BLaER1 treated with 17β-estradiol and CSF1 and Interleukin-3, amounts not matched to agents 10 nM and 100 nM (cell line): Measurements from ENCODE around the gene TXNDC16.

ENCODE experiments used
- H3K27ac ChIP-seq, 11 experiments: shearing (Covaris generic); formaldehyde crosslinking; 2 replicates each; pipeline ENCODE4 v1.8.1; 2022
- H3K27me3 ChIP-seq, 11 experiments: shearing (Covaris generic); formaldehyde crosslinking; 2 replicates each; pipeline ENCODE4 v1.8.1; 2022
- H3K36me3 ChIP-seq, 11 experiments: shearing (Covaris generic); formaldehyde crosslinking; 2 replicates each; pipeline ENCODE4 v1.8.1; 2022
- H3K4me1 ChIP-seq, 10 experiments: shearing (Covaris generic); formaldehyde crosslinking; 2 replicates each; pipeline ENCODE4 v1.8.1; 2022
- H3K4me2 ChIP-seq, 11 experiments: shearing (Covaris generic); formaldehyde crosslinking; 2 replicates each; pipeline ENCODE4 v1.8.1; 2022
- H3K4me3 ChIP-seq, 10 experiments: shearing (Covaris generic); formaldehyde crosslinking; 2 replicates each; pipeline ENCODE4 v1.8.1; 2022
- H3K9ac ChIP-seq, 11 experiments: shearing (Covaris generic); formaldehyde crosslinking; 2 replicates each; pipeline ENCODE4 v1.8.1; 2022
- H3K9me3 ChIP-seq, 11 experiments: shearing (Covaris generic); formaldehyde crosslinking; replicated peaks in 1 of 11; 2 replicates each; pipeline ENCODE4 v1.8.1; 2022
- H4K20me1 ChIP-seq, 11 experiments: shearing (Covaris generic); formaldehyde crosslinking; 2 replicates each; pipeline ENCODE4 v1.8.1; 2022
- Cebpa-rat ChIP-seq, 11 experiments: shearing (Covaris generic); IDR thresholded peaks; 2 replicates each; pipeline ENCODE4 v1.8.1; 2022

TXNDC16 gene

DNA sequence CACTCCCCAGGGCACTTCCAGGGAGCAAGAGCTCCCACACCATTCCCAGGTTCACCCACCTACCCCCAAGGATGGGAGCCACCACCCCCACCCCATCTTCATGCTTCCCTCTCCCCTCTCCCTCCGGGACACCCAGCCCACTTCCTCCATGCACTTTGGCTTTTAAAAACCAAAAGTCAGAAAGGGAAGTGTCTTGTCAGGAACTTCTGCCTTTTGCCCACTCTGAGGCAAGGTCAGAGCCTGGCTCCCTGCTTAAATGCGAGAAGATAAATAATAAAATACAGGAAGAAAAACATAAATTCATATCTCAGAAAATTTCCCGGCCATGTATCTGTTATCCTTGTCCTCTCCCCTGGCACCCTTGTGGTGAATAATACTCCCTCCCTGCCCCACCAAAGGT, 156.6 kb downstream of the TXNDC16 start:
- Histone ChIP-seq H3K9ac (no peak overlapping the region), H3K36me3 (no peaks in the 10 kb centered on the region), H3K9me3 (peaks cover 19 to 28% (median 24%) of the 10 kb centered on the region in 11 experiments; a peak in 21 of 22 replicates), H3K4me1 (peaks cover 19 to 39% (median 35%) of the 10 kb centered on the region in 10 experiments), H3K27ac (peak overlapping the region in 3 of 11 experiments; percentile 33 to 48 (median 38); a peak in 6 of 22 replicates), H3K4me2 (peak overlapping the region; percentile 16 to 86 (median 77); a peak in 20 of 22 replicates), H3K4me3 (no peak overlapping the region), H4K20me1 (no peaks in the 10 kb centered on the region), H3K27me3 (peaks cover 0 to 19% (median 0%) of the 10 kb centered on the region in 11 experiments; a peak in 4 of 22 replicates)
- no peak for TF ChIP-seq Cebpa-rat (IDR thresholded peaks at IDR 0.05)

DNA sequence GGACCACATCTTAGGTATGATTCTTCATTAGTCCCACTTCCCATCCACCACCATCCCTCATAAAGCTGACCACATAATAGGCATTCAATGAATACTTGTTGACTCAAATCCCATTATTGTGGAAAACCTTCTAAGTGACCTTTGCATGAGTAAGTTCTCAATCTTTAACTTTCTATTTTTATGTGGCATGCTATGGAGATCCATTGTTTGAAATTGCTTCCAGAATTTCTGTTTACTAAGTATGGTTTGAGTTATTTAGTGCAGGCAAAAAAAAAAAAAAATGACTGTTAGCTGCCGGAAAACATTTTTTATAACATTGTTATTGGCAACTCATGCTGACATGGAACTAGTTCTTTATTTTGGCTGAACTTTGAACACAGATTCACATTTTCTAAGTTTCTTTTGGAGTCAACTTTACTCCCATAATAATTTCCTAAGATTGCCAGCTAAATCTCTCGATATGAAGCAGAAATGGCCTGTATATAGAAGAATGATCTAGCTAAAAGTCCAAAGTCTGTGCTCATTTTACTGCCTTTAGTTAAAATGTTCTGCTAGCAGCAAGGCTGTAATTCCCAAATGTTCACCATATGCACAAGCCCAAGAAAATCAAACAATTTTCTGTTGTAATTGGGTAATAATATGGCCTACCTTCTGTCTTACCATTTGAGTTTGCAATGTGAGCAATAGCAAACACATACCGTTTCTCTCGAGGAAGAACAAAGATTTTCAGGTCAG, 160.3 kb downstream of the TXNDC16 start:
- TF ChIP-seq Cebpa-rat (IDR thresholded peaks at IDR 0.05), result no peak
- H3K27me3 ChIP-seq, result no peaks in the 10 kb centered on the region
- H3K27ac ChIP-seq, result no peak overlapping the region
- H3K4me2 ChIP-seq, result no peak overlapping the region
- H3K4me1 ChIP-seq, result peaks cover 14 to 32% (median 25%) of the 10 kb centered on the region in 10 experiments
- no peaks in the 10 kb centered on the region for H4K20me1 ChIP-seq
- no peak overlapping the region for H3K4me3 ChIP-seq
- no peak overlapping the region for H3K9ac ChIP-seq
- H3K9me3 ChIP-seq, result peaks cover 9 to 21% (median 14%) of the 10 kb centered on the region in 11 experiments; a peak in 21 of 22 replicates
- no peaks in the 10 kb centered on the region for H3K36me3 ChIP-seq
